NK-92 (cell line): ENCODE measurements around the gene ZNF280C.
"Not testable (repeated sequence)": the region's sequence is repeated elsewhere in the genome, so short reads cannot be mapped to it uniquely, and the experiment has no call there.

Source experiments
- DNase-seq: peaks from one replicate; lab custom pipeline; 2025; ENCODE audit not compliant: unreplicated experiment; lab: John Stamatoyannopoulos, UW

ZNF280C gene, protein sequence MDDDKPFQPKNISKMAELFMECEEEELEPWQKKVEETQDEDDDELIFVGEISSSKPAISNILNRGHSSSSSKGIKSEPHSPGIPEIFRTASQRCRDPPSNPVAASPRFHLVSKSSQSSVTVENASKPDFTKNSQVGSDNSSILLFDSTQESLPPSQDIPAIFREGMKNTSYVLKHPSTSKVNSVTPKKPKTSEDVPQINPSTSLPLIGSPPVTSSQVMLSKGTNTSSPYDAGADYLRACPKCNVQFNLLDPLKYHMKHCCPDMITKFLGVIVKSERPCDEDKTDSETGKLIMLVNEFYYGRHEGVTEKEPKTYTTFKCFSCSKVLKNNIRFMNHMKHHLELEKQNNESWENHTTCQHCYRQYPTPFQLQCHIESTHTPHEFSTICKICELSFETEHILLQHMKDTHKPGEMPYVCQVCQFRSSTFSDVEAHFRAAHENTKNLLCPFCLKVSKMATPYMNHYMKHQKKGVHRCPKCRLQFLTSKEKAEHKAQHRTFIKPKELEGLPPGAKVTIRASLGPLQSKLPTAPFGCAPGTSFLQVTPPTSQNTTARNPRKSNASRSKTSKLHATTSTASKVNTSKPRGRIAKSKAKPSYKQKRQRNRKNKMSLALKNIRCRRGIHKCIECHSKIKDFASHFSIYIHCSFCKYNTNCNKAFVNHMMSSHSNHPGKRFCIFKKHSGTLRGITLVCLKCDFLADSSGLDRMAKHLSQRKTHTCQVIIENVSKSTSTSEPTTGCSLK

DNA sequence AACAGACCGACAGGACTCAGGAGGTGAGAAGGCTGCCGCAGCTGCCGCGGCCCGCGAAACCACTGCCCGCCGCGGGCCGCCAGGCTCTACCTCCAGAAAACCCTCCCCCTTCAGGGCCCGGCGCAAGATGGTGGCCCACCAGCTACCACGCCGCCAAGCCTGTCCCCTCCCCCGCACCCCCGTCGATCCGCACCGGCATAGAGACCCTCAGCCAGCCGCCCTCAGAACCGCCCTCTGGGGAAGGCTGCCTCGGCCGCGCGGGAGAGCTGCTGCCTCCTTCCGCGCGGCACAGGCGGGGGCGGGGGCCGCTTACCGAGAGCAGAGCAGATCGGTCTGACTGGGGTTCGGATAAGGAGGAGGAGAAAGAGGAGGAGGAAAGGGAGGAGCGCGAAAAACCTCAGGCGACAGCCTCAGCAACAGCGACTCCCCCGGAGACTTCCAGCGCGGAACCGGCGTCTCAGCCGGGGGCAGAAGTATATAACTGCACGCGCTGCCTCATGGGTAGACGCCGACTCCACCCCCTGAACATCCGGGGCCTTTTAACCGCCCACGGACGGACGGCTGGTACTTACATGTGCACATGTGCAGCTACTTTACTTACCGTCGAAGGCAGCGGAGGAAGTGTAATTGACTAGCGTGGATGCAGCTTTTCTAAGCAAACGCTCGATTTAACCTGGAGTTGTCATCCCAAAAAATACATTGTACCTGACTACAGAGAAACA is at the start of gene ZNF280C:
Gene ZNF280C, minus strand, starts transcription at position 451 of the 722 bp plus-strand sequence. CDS start 8,450 bp downstream, outside the sequence.
- DNase-seq: peak; percentile 51

DNA sequence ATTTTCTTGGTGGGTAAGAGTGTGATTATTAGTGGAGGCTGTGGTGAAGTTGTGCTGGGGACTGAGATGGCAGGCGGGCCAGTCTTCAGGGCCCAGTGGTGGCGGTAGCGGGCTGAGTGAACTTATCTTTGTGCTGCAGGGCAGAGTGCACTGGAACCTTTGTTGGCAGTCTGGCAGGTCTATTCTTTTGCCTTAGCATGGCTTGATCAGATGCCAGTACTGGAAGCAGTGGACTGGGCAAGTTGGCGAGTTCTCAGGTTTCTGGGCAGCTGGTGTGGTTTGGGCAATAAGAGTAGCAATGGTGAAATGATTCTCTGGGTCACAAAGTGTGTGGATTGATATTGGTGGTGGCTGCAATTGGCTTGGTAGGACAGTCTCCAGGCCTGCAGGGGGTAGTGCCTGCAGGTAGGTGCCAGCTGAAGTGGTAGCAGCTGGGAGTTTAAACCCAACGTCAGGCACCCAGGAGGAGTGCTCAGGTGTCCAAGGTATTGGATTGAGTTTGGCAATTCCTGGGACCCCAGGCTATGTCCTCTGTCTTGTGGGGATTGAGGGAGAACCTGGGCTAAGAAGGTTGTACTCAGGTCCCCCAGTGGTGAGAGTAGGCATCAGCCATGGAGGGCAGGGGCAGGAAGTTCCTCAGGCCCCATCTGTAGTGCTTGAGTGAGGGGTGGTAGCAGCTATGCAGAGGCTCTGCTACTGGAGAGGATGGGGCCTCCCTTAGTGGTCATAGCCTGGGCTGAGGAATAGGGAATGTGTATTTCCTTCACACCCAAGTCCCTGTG is 36.1 kb upstream of the ZNF280C start:
- DNase-seq: no peak

DNA sequence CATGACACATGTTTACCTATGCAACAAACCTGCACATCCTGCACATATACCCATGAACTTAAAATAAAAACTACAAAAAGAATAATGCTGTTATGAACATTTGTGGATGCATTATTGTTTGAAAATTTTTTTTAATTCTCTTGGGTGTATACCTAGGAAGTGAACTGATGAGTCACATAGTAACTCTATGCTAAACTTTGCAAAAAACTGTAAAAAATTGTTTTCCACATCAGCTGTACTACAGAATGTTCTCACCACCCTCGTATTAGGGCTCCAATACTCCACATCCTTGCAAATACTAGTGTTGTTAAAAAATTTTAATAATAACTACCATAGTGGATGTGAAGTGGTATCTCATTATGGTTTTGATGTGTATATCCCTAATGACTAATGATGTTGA is 33.3 kb upstream of the ZNF280C start:
- no peak for DNase-seq

DNA sequence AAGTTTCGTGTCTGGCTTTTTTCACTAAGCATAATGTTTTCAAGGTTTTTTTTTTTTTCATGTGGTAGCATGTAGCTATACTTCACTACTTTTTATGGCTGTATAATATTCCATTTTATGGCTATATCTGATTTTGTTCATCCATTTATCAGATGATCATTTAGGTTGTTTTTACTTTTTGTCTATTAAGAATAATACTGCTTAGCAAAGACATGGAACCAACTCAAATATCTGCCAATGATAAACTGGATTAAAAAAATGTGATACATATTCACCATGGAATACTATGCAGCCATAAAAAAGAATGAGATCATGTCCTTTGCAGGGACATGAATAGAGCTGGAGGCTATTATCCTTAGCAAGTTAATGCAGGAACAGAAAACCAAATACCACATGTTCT is 32.7 kb upstream of the ZNF280C start:
- DNase-seq: no peak

DNA sequence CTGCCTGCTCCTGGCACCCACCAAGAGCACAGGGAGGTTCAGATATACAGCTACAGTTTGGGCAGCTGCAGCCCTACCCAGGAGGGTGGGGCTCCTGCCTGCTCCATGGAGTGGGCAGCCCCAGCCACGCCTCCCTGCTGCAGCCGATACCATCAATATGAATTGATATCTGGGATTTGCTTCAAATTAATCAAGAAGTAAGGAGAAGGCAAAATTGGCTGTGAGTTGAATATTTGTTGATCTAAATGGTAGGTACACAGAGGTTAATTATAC is 31.2 kb upstream of the ZNF280C start:
- DNase-seq: no peak

DNA sequence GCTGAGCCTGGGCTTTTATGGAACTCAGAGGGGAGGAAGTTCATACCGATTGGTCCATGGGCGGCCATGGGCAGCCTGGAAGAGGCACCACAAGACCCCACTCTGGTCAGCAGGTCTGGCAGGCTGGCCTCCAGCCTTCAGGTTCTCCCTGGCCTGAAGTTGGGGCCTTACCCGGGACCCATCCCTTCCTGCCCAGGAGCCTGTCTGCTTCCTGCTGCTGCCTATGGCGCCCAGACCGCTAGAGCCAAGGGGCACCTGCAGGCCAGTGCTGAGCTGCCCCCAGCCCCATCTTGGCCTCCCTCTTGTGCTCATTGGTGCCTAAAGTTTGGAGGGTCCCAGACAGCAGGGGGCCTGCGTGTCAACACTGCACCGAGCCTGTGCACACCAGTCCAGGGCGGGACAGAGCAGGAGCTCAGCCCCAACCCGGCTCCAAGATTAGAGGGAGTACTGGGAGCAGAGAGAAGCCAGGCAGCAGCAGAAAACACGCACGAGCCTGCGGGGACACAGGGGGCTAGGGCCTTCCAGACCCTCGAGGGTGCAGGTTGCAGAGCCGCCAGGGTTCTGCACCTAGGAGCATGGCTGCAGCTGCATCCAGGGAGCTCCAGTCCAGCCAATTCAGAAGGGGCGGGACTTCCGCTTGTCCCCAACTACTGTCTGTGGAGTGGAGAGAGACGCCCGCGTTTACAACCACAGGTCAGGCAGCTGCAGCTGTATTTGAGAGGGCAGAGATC is 30.7 kb upstream of the ZNF280C start:
- no peak for DNase-seq

DNA sequence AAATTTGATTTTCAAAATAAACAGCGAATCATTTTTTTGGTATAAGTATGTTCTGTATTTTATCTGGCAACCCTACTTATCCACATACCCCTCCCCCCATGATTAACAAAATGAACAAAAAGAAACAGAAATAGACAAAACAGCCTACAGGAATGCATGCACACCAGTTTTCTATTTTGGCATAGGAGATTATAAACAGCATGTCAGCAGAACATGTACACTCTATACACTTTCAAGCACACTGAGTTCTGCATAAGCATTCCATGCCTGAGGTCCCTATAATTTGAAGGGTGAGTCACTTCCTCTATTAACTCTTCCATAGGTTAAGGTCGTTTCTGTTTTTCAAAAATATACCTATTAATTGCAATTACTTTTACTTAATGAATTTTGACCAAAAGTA is 28.0 kb upstream of the ZNF280C start:
- no peak for DNase-seq

DNA sequence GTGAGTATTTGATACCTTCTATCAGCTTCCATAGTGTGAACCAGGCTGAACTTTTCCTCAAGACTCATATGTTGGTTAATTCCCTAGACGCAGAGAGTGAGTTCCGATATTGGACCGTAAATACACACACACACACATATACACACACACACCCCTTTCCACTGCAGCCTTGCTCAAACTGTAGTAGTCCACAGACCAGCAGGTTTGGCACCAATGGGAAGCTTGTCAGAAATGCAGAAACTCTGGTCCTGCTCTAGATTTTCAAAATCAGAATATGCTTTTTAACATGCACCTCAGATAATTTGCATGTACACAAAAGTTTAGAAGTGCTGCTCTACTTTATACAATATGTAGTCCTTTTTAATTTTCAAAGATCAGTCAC is 27.6 kb upstream of the ZNF280C start:
- DNase-seq: no peak

DNA sequence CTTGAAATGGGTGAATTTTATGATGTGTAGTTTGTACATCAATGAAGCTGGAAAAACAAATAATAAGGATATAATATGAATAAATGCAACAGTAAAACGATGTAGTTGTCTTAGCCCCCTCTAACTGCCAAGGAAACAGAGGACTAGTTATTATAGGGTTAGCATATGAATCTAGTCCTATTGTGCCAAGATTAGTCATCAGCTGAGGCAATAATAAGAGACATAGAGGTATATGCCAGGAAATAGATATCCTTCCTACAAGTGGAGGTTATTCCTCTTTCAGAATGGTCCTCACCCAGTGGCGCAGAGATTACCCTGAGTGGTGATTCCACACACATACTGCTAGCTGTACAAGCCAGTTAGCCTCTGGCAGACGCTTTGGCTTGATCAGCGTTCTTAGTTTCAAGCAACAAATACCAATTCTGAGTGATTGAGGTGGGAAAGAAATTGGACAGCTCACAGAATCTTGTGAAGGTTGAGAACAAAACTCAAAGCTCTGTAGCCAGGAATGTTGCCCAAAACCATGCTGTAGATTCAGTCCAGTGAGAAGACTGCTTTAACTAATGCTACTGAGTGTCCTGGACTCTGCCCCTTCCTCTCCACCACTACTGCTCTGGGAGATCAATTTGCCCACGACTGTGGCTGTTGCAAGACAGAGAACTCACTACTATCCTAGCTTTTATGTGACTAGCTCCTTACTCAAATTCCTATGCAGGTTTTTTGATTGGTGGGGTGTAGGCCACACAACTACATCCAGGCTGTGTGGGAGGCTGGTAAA is 27.0 kb upstream of the ZNF280C start:
- no peak for DNase-seq

DNA sequence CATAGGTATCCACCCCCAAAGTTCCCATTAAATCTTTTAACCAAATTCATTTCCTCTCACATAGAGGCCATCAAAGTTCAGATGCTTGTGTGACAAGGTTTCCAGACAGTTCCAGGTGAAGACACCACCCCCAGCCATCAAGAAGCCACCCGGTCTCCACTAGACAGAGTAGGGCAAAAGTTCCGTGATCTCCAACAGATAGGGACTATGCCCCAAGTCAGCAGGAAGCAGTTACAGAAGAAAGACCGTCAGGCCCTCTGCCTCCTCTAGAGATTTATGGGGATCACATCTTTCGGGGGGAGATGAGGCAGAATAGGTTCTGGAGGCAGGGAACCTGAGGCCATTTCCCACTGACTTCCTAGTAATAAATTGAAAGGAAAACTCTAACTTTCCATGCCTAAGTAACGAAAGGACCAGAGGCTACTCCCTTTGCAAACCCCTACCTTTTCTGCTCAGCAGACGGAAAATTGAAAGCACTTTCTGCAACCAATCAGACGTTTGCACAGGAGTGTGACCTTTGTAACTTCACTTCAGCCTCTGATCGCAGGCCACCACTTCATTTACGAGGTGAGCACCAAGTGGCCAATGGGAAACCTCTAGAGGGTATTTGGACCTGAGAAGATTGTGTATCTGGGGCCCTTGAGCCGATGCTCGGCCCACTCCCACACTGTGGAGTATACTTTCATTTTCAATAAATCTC is 18.5 kb upstream of the ZNF280C start:
- no peak for DNase-seq

DNA sequence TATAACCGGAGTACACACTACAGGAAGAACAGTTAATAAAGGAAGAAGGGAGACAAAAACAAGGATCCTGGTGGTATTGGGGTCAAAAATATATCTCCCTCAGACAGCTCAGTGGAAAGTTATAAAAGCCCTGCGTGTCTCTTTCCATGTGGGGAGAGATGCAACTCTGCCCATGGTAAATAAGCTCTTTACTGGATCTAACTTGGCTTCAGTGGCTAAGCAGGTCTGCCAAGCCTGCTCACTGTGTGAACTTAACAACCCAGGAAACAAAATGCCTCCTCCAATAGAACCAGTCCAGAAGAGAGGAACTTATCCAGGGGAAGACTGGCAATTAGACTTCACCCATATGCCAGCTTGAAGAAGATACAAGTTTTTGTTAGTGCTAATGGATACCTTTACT is 17.0 kb upstream of the ZNF280C start:
- no peak for DNase-seq

DNA sequence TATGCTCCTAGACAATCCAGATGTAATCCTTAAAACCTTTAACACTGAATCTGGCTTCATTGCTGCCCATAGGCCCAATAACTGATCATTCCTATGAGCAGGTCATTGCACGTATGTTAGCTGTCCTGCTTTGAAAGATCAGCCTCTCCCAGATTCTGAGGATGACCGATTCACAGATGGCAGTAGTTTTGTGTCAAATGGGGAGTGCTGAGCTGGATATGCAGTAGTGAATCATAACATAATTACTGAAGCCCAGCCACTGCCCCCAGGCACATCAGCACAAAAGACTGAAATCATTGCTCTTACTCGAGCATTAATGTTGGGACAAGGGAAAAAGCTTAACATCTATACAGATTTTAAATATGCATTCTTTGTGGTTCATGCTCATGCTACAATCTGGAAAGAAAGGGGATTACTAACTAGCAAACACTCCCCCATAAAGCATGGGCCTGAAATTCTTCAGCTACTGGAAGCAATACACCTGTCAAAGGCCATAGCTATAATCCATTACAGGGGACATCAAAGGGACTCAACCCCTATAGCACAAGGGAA is 16.4 kb upstream of the ZNF280C start:
- DNase-seq: no peak

DNA sequence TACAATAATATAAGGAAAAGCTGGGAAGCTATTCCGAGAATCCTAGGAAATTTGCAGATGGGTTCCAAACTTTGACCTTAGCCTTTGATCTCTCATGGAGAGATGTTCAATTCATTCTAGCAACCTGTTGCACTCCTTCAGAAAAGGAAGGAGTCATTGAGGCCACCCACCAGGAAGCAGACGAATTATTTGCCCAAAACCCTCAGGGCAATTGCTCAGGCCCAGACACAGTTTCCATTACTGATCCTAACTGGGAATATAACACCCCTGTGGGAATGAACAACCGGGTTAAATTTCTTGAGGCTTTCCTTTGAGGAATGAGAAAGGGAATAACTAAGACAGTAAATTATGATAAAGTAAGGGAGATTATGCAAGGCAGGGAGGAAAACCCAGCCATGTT is 13.5 kb upstream of the ZNF280C start:
- DNase-seq: no peak

DNA sequence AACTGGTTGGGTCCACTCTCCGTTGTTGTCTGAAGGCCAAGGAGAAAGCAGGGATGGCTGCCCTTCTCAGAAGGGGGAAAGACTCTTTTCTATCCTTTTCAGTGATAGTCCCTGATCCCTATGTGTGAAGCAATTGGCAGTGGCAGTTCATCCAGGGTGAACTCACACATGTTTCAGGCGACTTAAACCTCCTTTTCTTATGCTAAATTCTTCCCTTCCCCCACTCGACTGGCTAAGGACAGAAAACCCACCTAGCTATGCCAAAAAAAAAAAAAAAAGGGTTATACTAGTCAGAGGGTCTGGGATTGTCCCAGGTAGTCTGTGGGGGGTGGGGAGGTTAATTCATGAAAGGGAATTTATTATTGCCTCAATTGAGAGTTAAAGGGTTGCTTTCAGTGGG is 12.2 kb upstream of the ZNF280C start:
- no peak for DNase-seq

DNA sequence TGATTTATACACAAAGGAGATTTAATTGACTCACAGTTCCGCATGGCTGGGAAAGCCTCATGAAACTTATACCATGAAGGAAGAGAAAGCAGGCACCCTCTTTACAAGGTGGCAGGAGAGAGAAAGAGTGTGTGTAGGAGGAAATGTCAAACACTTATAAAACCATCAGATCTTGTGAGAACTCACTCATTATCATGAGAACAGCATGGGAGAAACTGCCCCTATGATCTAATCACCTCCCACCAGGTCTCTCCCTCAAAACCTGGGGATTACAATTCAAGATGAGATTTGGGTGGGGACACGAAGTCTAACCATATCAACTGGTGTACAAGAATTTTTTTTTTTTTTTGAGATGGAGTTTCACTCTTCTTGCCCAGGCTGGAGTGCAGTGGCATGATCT is 3.6 kb upstream of the ZNF280C start:
- not testable (repeated sequence) for DNase-seq

DNA sequence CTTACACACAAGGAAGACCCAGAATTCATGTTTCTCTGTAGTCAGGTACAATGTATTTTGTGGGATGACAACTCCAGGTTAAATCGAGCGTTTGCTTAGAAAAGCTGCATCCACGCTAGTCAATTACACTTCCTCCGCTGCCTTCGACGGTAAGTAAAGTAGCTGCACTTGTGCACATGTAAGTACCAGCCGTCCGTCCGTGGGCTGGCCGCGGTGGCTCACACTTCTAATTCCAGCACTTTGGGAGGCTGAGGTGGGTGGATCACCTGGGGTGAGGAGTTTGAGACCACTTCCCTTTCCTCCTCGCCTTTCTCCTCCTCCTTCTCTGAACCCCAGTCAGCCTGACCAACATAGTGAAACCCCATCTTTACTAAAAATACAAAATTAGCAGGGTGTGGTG is 692 bp upstream of the ZNF280C start:
- not testable (repeated sequence) for DNase-seq

DNA sequence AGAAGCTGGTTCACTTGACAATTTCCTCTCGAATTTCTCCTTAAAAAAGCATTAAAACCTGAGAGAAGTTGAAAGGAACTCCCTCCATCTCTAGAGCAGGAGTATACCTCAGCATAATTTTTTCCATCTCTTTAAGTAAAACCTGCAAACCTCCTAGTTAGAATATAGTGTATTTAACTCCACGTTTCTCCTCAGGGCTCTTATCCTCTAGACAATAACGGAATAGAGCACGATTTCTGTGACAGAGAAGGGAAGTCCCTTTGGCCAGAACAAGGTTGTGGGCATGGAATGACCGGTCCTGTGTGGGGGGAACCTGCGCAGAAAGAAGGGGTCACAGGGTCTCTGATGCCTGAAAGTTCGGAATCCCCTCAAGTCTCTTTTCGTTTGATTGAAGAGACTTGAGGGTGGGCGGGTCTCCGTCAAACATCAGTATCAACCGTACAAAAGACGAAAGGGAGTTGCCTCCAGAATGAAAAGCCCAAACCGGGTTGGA is 697 bp downstream of the ZNF280C start:
- no peak for DNase-seq

DNA sequence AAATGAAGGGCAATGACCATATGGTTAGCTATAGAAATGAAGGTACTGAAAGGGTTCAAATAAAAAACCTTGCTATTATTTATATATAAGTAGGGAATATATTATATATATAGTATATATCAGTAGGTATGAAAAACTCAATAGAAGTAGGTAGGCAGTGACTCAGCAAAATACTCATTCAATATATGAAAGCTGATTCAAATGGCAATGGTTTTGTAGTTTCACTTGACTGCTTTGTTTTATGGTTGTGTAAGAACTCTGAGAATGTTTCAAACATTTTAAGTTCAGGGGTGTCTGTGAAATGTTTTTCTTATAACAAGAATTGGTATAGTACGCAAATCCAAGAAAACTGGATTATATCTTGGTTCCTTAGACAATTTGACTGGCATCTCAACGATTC is 4.1 kb downstream of the ZNF280C start:
- no peak for DNase-seq

DNA sequence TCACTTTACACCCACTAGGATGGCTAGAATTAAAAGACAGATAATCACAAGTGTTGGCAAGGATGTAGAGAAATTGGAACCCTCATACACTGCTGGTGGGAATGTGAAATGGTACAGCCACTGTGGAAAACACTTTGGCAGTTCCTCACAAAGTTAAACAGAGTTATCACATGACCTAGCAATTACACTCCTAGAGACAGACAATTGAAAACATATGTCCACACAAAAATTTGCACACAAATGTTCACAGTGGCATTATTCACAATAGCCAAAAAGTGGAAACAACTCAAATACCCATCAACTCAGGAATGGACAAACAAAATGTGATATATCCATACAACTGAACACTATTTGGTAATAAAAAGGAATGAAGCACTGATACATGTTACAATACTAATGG is 5.7 kb downstream of the ZNF280C start:
- no peak for DNase-seq
